Mucosa of stomach (tissue), 1 donor: ENCODE measurements around the gene OCA2.

Source experiments
- H3K27me3 ChIP-seq: one replicate; pipeline ENCODE4 v1.7.0; 2013; ENCODE audit warnings: mild to moderate bottlenecking, low read length; ENCODE audit not compliant: control insufficient read depth, insufficient read depth
- H3K36me3 ChIP-seq: one replicate; pipeline ENCODE4 v1.7.0; 2013; ENCODE audit warnings: low read length; ENCODE audit not compliant: control insufficient read depth, insufficient read depth
- H3K4me1 ChIP-seq: one replicate; pipeline ENCODE4 v1.7.0; 2013; ENCODE audit warnings: mild to moderate bottlenecking, low read length; ENCODE audit not compliant: control insufficient read depth, insufficient read depth
- H3K4me3 ChIP-seq: one replicate; pipeline ENCODE4 v1.7.0; 2013; ENCODE audit warnings: low read length
- H3K9ac ChIP-seq: one replicate; pipeline ENCODE4 v1.7.0; 2013; ENCODE audit warnings: mild to moderate bottlenecking, low read length, moderate library complexity
- H3K9me3 ChIP-seq: one replicate; pipeline ENCODE4 v1.7.0; 2013; ENCODE audit warnings: mild to moderate bottlenecking, low read length, moderate library complexity; ENCODE audit not compliant: control insufficient read depth
- donor health status: Pancreatic carcinoma.

OCA2 gene

GRCh38 chr15:28117432-28117990 is 18.4 kb upstream of the OCA2 start:
- no peaks in the 10 kb centered on the region for H3K9me3 ChIP-seq

GRCh38 chr15:28116521-28117431 is 17.7 kb upstream of the OCA2 start:
- Histone ChIP-seq H3K9me3 (no peaks in the 10 kb centered on the region), H3K36me3 (peaks cover 4% of the 10 kb centered on the region), H3K4me3 (no peak overlapping the region), H3K9ac (no peak overlapping the region), H3K27me3 (no peaks in the 10 kb centered on the region), H3K4me1 (no peaks in the 10 kb centered on the region)

More at GRCh38 chr15:28117432-28117990, 18.4 kb upstream of the OCA2 start:
- Histone ChIP-seq H3K4me1 (no peaks in the 10 kb centered on the region), H3K4me3 (no peak overlapping the region), H3K9ac (no peak overlapping the region), H3K36me3 (peaks cover 2% of the 10 kb centered on the region), H3K27me3 (no peaks in the 10 kb centered on the region)

- Histone ChIP-seq H3K9me3 (no peaks in the 10 kb centered on the region), H3K36me3 (peaks cover 4% of the 10 kb centered on the region), H3K27me3 (no peaks in the 10 kb centered on the region), H3K4me1 (no peaks in the 10 kb centered on the region), H3K9ac (no peak overlapping the region), H3K4me3 (no peak overlapping the region)
Measured at GRCh38 chr15:28115871-28116270, 16.8 kb upstream of the OCA2 start.

- H3K27me3 ChIP-seq: no peaks in the 10 kb centered on the region
- H3K9ac ChIP-seq: no peak overlapping the region
- H3K9me3 ChIP-seq: no peaks in the 10 kb centered on the region
- H3K4me3 ChIP-seq: no peak overlapping the region
- H3K36me3 ChIP-seq: peaks cover 4% of the 10 kb centered on the region
- H3K4me1 ChIP-seq: no peaks in the 10 kb centered on the region
Measured at GRCh38 chr15:28114721-28115622, 15.9 kb upstream of the OCA2 start.

- Histone ChIP-seq H3K27me3 (no peaks in the 10 kb centered on the region), H3K4me3 (no peak overlapping the region), H3K4me1 (no peaks in the 10 kb centered on the region), H3K36me3 (peaks cover 4% of the 10 kb centered on the region), H3K9me3 (no peaks in the 10 kb centered on the region), H3K9ac (no peak overlapping the region)
Measured at GRCh38 chr15:28114114-28114455, 15.0 kb upstream of the OCA2 start.

GRCh38 chr15:28113394-28114113 is 14.4 kb upstream of the OCA2 start:
- Histone ChIP-seq H3K9me3 (no peaks in the 10 kb centered on the region), H3K36me3 (peaks cover 4% of the 10 kb centered on the region), H3K9ac (no peak overlapping the region), H3K27me3 (no peaks in the 10 kb centered on the region), H3K4me1 (no peaks in the 10 kb centered on the region), H3K4me3 (no peak overlapping the region)

GRCh38 chr15:28112962-28113361 is 13.8 kb upstream of the OCA2 start:
- no peak overlapping the region for H3K4me3 ChIP-seq
- peaks cover 4% of the 10 kb centered on the region for H3K36me3 ChIP-seq
- H3K9me3 ChIP-seq: no peaks in the 10 kb centered on the region
- H3K9ac ChIP-seq: no peak overlapping the region
- no peaks in the 10 kb centered on the region for H3K4me1 ChIP-seq
- peaks cover 1% of the 10 kb centered on the region for H3K27me3 ChIP-seq

- Histone ChIP-seq H3K27me3 (peaks cover 9% of the 10 kb centered on the region), H3K4me3 (no peak overlapping the region), H3K9ac (no peak overlapping the region), H3K4me1 (peaks cover 3% of the 10 kb centered on the region), H3K9me3 (no peaks in the 10 kb centered on the region), H3K36me3 (peaks cover 4% of the 10 kb centered on the region)
Measured at GRCh38 chr15:28112101-28112760, 13.1 kb upstream of the OCA2 start.

- H3K4me1 ChIP-seq: peaks cover 7% of the 10 kb centered on the region
- no peak overlapping the region for H3K9ac ChIP-seq
- H3K9me3 ChIP-seq: no peaks in the 10 kb centered on the region
- no peak overlapping the region for H3K4me3 ChIP-seq
- peaks cover 16% of the 10 kb centered on the region for H3K27me3 ChIP-seq
- H3K36me3 ChIP-seq: peaks cover 4% of the 10 kb centered on the region
Measured at GRCh38 chr15:28111543-28111942, 12.4 kb upstream of the OCA2 start.

GRCh38 chr15:28110481-28110881 is 11.4 kb upstream of the OCA2 start:
- no peaks in the 10 kb centered on the region for H3K9me3 ChIP-seq
- H3K36me3 ChIP-seq: peaks cover 4% of the 10 kb centered on the region
- peaks cover 26% of the 10 kb centered on the region for H3K27me3 ChIP-seq
- H3K4me1 ChIP-seq: peaks cover 13% of the 10 kb centered on the region
- no peak overlapping the region for H3K9ac ChIP-seq
- H3K4me3 ChIP-seq: no peak overlapping the region
